Measurements from ENCODE around the gene DNAJB14. TPM values are rescaled to one million over a fixed set of nuclear protein-coding genes. Genes with fewer than 3 reads are reported as not detected.

The DNAJB14 gene
- total and polyA plus RNA-seq, 2 of the 4 experiments (the other 2 are of a cell fraction) = 12.9 to 15.6 TPM

- no peaks in the 10 kb centered on the region for H3K9me1 ChIP-seq (ENCODE audit: insufficient read depth, low read length)
- peak overlapping the region; percentile 95 for H3K9ac ChIP-seq (ENCODE audit: low read depth, low read length)
- H2BK20ac ChIP-seq (ENCODE audit: low read depth, low read length) = no peak overlapping the region
- peak overlapping the region; percentile 98 for H2AFZ ChIP-seq (replicated peaks; ENCODE audit: low read length, poor library complexity)
- H3K4me1 ChIP-seq (ENCODE audit: control insufficient read depth, insufficient read depth, low read length) = peaks cover 4% of the 10 kb centered on the region
- in situ Hi-C loops (cut with MboI; ENCODE audit: low sequenced_read_pairs) (no loop called here), dilution Hi-C loops (cut with HindIII; ENCODE audit: low sequenced_read_pairs, unreplicated experiment) (no loop called here), intact Hi-C loops (cut with micrococcal nuclease) (loop anchor here (2.0 to 5.0 kb wide), 3 partner anchors 55 to 331 kb away; no protein-coding TSS in a partner anchor)
- H2AK9ac ChIP-seq (replicated peaks; ENCODE audit: low read depth, low read length, poor library complexity) = peak overlapping the region; percentile 96
- H3K27ac ChIP-seq (ENCODE audit: insufficient read depth, low read length) = peak overlapping the region; percentile 96
- no TSS peak for BruUV-seq (replicated peaks)
- no peak overlapping the region for H2BK120ac ChIP-seq (ENCODE audit: low read depth, low read length)
- WGBS, 2 experiments (ENCODE audit: extremely low coverage in 2 of 2, insufficient read length in 1 of 2) = 5% methylated on average over 4 of the region's 12 CpGs; no CpG with 5 or more reads in 1 of the 2 experiments
- TF ChIP-seq RFX5 (IDR thresholded peaks at IDR 0.05; ENCODE audit: low read depth, low read length) = no peak
- TF ChIP-seq MXI1 (IDR thresholded peaks at IDR 0.05; ENCODE audit: borderline replicate concordance, low read depth, low read length) = no peak
- no peak for TF ChIP-seq BHLHE40 (IDR thresholded peaks at IDR 0.05; ENCODE audit: low read depth, low read length)
- H4K5ac ChIP-seq (ENCODE audit: low read depth, low read length) = peak overlapping the region; percentile 99
- no peaks in the 10 kb centered on the region for H3K9me3 ChIP-seq (ENCODE audit: control insufficient read depth, insufficient read depth, low read length)
- H4K8ac ChIP-seq (ENCODE audit: low read depth in 2 of 2, low read length in 2 of 2) = peak overlapping the region; percentile 83 to 98
- DNase-seq = no peak
- no peaks in the 10 kb centered on the region for H3K27me3 ChIP-seq (ENCODE audit: control insufficient read depth, insufficient read depth, low read length)
- peak overlapping the region; percentile 88 for H3K14ac ChIP-seq (replicated peaks; ENCODE audit: low read depth, low read length)
- ATAC-seq (ENCODE audit: low read depth) = no peak
- peak overlapping the region; percentile 86 for H2BK5ac ChIP-seq (ENCODE audit: low read depth, low read length, poor library complexity, severe bottlenecking)
- H4K91ac ChIP-seq (ENCODE audit: insufficient read depth, low read depth, low read length) = peak overlapping the region; percentile 63
- H3K18ac ChIP-seq (ENCODE audit: low read depth, low read length) = no peak overlapping the region; the same call in 1 of the 2 replicates
- peak overlapping the region; percentile 92 for H3K4ac ChIP-seq (ENCODE audit: low read depth, low read length)
- no peaks in the 10 kb centered on the region; the same call in 1 of the 2 replicates for H3K36me3 ChIP-seq (ENCODE audit: control insufficient read depth, insufficient read depth, low read length)
- peak overlapping the region; percentile 72; the same call in 1 of the 2 replicates for H3K56ac ChIP-seq (ENCODE audit: extremely low read depth, insufficient read depth, low read length)
- peak overlapping the region; percentile 75; the same call in 1 of the 2 replicates for H2AK5ac ChIP-seq (ENCODE audit: low read depth, low read length)
- no peak overlapping the region for H2BK15ac ChIP-seq (ENCODE audit: low read depth, low read length)
- no peaks in the 10 kb centered on the region; the same call in 1 of the 2 replicates for H4K20me1 ChIP-seq (ENCODE audit: insufficient read depth, low read length)
- peak overlapping the region; percentile 58 for H3K4me2 ChIP-seq (ENCODE audit: low read depth, low read length)
- H3K23ac ChIP-seq (ENCODE audit: low read depth, low read length) = peak overlapping the region; percentile 77; the same call in 1 of the 2 replicates
- H3K79me1 ChIP-seq (ENCODE audit: low read depth in 1 of 2, low read length in 2 of 2) = peaks cover 4 to 29% of the 10 kb centered on the region in 2 experiments
- H3K4me3 ChIP-seq (ENCODE audit: insufficient read depth, low read depth, low read length) = peak overlapping the region; percentile 99
- CTCF ChIA-PET = no interaction called here
- POLR2A ChIA-PET (ENCODE audit: unreplicated experiment) = interaction anchor here (1.2 kb wide), 1 partner anchor 53 kb away, joined by 3 read pairs; the partner anchor contains the start of gene DNAJB14
Measured at GRCh38 chr4:99893839-99894160, 52.6 kb downstream of the DNAJB14 start.
